ENCODE measurements around the gene AHNAK2. TPM values are rescaled to one million over a fixed set of nuclear protein-coding genes. Genes with fewer than 3 reads are reported as not detected.

The AHNAK2 gene
- total and polyA plus RNA-seq, 4 donors = 3.5 to 26.6 (median 8.1) TPM

DNA sequence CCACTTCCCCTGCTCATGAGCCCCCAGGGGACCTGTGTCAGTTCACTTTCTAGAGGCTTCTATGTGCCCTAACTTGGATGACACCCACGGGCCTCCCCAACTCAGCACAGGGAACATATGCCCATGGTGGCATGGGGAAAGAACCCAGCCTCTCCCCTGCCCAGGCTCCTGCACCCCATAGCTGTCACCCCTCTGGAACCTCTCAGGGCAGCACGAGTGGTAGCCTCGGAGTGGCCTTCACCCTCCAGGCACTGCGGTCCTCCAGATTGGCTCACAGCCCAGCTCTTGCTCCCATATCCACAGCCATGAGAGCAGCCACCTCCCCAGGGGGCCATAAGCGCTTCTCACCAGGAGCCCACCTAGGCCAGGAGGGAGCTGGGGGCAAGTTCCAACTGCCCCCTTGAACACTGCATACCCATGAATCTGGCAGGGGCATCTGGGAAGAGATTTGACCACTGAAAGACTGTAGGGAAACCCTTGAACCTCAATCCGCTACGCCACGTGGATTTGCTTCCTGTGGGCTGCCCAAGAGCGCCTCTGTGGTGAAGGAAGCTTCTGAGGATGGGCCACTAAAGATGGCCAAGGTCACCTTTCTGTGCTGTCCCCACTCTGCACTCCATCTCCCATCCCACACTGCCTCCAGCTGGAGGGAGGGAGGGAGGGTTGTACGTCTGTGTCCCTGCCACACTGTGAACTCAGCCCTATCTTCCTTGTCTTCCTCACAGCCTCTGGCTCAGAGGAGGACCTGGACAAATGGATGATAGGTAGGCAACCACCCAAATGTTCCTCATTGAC is 41.6 kb downstream of the AHNAK2 start:
- H3K9ac ChIP-seq (ENCODE audit: insufficient read depth in 1 of 2, low read length in 2 of 2) = no peak overlapping the region
- H3K9me3 ChIP-seq (ENCODE audit: control insufficient read depth in 4 of 4, insufficient read depth in 3 of 4, low read length in 3 of 4) = no peaks in the 10 kb centered on the region
- no peak overlapping the region for H3K27ac ChIP-seq (ENCODE audit: low read depth in 1 of 2, low read length in 1 of 2)
- DNase-seq (no peak), ATAC-seq (ENCODE audit: insufficient read depth, low FRiP score) (no peak)
- H3K36me3 ChIP-seq (ENCODE audit: control insufficient read depth in 4 of 4, insufficient read depth in 4 of 4, low read length in 4 of 4) = no peaks in the 10 kb centered on the region
- peaks cover 0 to 6% (median 0%) of the 10 kb centered on the region in 3 donors for H3K27me3 ChIP-seq (ENCODE audit: control insufficient read depth in 3 of 3, insufficient read depth in 3 of 3, low read length in 2 of 3)
- 55 to 65% methylated on average over 10 of the region's 10 CpGs for WGBS, 2 donors
- TF ChIP-seq, protein P1, sequence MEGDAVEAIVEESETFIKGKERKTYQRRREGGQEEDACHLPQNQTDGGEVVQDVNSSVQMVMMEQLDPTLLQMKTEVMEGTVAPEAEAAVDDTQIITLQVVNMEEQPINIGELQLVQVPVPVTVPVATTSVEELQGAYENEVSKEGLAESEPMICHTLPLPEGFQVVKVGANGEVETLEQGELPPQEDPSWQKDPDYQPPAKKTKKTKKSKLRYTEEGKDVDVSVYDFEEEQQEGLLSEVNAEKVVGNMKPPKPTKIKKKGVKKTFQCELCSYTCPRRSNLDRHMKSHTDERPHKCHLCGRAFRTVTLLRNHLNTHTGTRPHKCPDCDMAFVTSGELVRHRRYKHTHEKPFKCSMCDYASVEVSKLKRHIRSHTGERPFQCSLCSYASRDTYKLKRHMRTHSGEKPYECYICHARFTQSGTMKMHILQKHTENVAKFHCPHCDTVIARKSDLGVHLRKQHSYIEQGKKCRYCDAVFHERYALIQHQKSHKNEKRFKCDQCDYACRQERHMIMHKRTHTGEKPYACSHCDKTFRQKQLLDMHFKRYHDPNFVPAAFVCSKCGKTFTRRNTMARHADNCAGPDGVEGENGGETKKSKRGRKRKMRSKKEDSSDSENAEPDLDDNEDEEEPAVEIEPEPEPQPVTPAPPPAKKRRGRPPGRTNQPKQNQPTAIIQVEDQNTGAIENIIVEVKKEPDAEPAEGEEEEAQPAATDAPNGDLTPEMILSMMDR (IDR thresholded peaks at IDR 0.05; ENCODE audit: control extremely low read depth, extremely low read depth) = no peak
- no peak overlapping the region for H3K4me3 ChIP-seq
- H3K4me1 ChIP-seq (ENCODE audit: control insufficient read depth in 5 of 5, insufficient read depth in 5 of 5, low read length in 5 of 5) = peaks cover 0 to 11% (median 0%) of the 10 kb centered on the region in 5 donors

DNA sequence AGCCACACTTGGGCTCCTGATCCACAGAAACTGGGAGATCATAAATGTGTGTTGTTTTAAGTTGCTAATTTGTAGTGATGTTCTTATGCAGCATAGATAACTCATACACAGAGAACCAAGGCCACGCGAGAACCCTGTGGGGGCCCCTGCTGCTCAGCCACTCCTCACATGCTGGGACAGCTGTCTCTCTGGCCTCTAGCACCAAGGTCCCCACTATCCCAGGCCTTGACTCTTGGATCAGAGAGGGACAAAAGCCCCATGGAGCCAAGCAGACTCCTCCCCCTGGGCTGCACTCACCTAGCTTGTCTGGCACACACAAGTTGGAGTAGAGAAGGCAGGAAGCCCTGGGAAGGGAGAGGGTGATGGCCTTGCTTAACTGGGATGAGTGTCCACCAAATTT is 42.2 kb downstream of the AHNAK2 start:
- ATAC-seq (ENCODE audit: insufficient read depth, low FRiP score) (no peak), DNase-seq (no peak)
- Histone ChIP-seq H3K4me1 (ENCODE audit: control insufficient read depth in 5 of 5, insufficient read depth in 5 of 5, low read length in 5 of 5) (peaks cover 0 to 11% (median 0%) of the 10 kb centered on the region in 5 donors), H3K9ac (ENCODE audit: insufficient read depth in 1 of 2, low read length in 2 of 2) (no peak overlapping the region), H3K9me3 (ENCODE audit: control insufficient read depth in 4 of 4, insufficient read depth in 3 of 4, low read length in 3 of 4) (no peaks in the 10 kb centered on the region), H3K27ac (ENCODE audit: low read depth in 1 of 2, low read length in 1 of 2) (no peak overlapping the region), H3K4me3 (no peak overlapping the region), H3K27me3 (ENCODE audit: control insufficient read depth in 3 of 3, insufficient read depth in 3 of 3, low read length in 2 of 3) (peaks cover 0 to 6% (median 0%) of the 10 kb centered on the region in 3 donors), H3K36me3 (ENCODE audit: control insufficient read depth in 4 of 4, insufficient read depth in 4 of 4, low read length in 4 of 4) (no peaks in the 10 kb centered on the region)
- TF ChIP-seq, protein P1 (IDR thresholded peaks at IDR 0.05; ENCODE audit: control extremely low read depth, extremely low read depth) = no peak
- WGBS, 2 donors = 72 to 83% methylated on average over 2 of the region's 2 CpGs

DNA sequence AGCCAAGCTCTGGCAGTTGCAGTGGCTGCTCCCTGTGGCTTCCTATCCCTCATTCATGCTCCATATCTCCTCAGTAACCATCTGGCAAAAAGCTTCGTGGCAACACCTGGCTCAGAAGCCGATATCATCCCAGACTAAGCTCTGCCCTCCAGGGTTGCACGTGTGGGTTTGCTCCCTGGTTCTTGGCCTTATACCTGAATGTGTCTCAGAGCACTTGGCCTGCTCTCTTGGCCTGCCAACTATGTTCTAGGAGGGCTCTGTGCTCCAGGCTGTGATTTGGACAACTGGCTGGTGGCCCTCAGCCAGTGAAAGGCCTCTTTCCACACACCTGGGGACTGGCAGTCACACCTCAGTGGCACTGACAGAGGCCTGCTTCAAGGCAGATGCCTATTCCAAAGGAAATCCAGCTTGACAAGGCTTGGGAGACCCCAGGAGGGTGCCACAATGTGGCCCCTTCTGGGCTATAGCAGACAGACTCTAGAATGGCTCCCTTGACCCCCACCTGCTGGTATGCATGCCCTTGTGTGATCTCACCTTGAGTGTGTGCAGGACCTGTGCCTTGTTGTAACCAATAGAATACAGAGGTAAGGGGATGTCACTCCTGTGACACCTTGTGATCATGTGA is 43.0 kb downstream of the AHNAK2 start:
- H3K27me3 ChIP-seq (ENCODE audit: control insufficient read depth in 3 of 3, insufficient read depth in 3 of 3, low read length in 2 of 3) = peaks cover 0 to 6% (median 0%) of the 10 kb centered on the region in 3 donors
- H3K36me3 ChIP-seq (ENCODE audit: control insufficient read depth in 4 of 4, insufficient read depth in 4 of 4, low read length in 4 of 4) = no peaks in the 10 kb centered on the region
- 76 to 91% methylated on average over 3 of the region's 3 CpGs for WGBS, 2 donors
- H3K27ac ChIP-seq (ENCODE audit: low read depth in 1 of 2, low read length in 1 of 2) = no peak overlapping the region
- no peak overlapping the region for H3K9ac ChIP-seq (ENCODE audit: insufficient read depth in 1 of 2, low read length in 2 of 2)
- no peak for DNase-seq
- H3K4me3 ChIP-seq = no peak overlapping the region
- H3K9me3 ChIP-seq (ENCODE audit: control insufficient read depth in 4 of 4, insufficient read depth in 3 of 4, low read length in 3 of 4) = no peaks in the 10 kb centered on the region
- peaks cover 0 to 11% (median 0%) of the 10 kb centered on the region in 5 donors for H3K4me1 ChIP-seq (ENCODE audit: control insufficient read depth in 5 of 5, insufficient read depth in 5 of 5, low read length in 5 of 5)
- TF ChIP-seq, protein P1 (IDR thresholded peaks at IDR 0.05; ENCODE audit: control extremely low read depth, extremely low read depth) = no peak
- ATAC-seq (ENCODE audit: insufficient read depth, low FRiP score) = no peak

All from lung (tissue), 12 donors.